WERI-Rb-1 (cell line): ENCODE data around the gene NMUR1.
A peak's percentile ranks its signal among the peaks of the same experiment; 100 is the strongest.
"Not testable (repeated sequence)": the region's sequence is repeated elsewhere in the genome, so short reads cannot be mapped to it uniquely, and the experiment has no call there.

ENCODE experiments used
- DNase-seq: peaks from one replicate; pipeline ENCODE4 v3.0.0-alpha.2; 2020
- H3K27ac ChIP-seq: fragments of 250-450 bp; sonication (Bioruptor Pico); 2 replicates; pipeline ENCODE4 v1.5.1; 2020; ENCODE audit warnings: mild to moderate bottlenecking, moderate library complexity
- H3K27me3 ChIP-seq: fragments of 250-450 bp; sonication (Bioruptor Pico); 2 replicates; pipeline ENCODE4 v1.5.1; 2021; ENCODE audit warnings: mild to moderate bottlenecking, low read depth, moderate library complexity; ENCODE audit not compliant: insufficient read depth, severe bottlenecking
- H3K36me3 ChIP-seq: fragments of 250-450 bp; sonication (Bioruptor Pico); 2 replicates; pipeline ENCODE4 v1.5.1; 2020; ENCODE audit warnings: mild to moderate bottlenecking, moderate library complexity
- H3K4me3 ChIP-seq: 2 replicates; pipeline ENCODE4 v1.5.1; 2011; ENCODE audit warnings: low read depth, mild to moderate bottlenecking, control low read depth, low read length
- H3K9me3 ChIP-seq: fragments of 250-450 bp; sonication (Bioruptor Pico); 2 replicates; pipeline ENCODE4 v1.5.1; 2021; ENCODE audit warnings: mild to moderate bottlenecking, moderate library complexity; ENCODE audit not compliant: severe bottlenecking
- CTCF ChIP-seq: IDR thresholded peaks from 2 replicates; pipeline ENCODE4 v1.5.1; 2011; ENCODE audit warnings: low read depth, mild to moderate bottlenecking, control low read depth, inconsistent platforms, low read length

Gene NMUR1

GRCh38 chr2:231530099-231531011 lies at the start of gene NMUR1:
NMUR1 (minus strand) TSS chr2:231530445; CDS start chr2:231530361, 84 bp downstream.
- Histone ChIP-seq H3K27me3 (no peaks in the 10 kb centered on the region), H3K4me3 (peak within 1 kb of the TSS; percentile 40), H3K27ac (no peak within 1 kb of the TSS), H3K9me3 (no peaks in the 10 kb centered on the region), H3K36me3 (no peaks in the 10 kb centered on the region)
- DNase-seq, result peak; percentile 46
- peak; percentile 64 for TF ChIP-seq CTCF

GRCh38 chr2:231579560-231579959 lies 49.3 kb upstream of the NMUR1 start:
- Histone ChIP-seq H3K4me3 (no peak overlapping the region), H3K9me3 (no peaks in the 10 kb centered on the region), H3K27me3 (no peaks in the 10 kb centered on the region), H3K36me3 (no peaks in the 10 kb centered on the region), H3K27ac (no peak overlapping the region)
- no peak for DNase-seq
- no peak for TF ChIP-seq CTCF

GRCh38 chr2:231578655-231579054 lies 48.4 kb upstream of the NMUR1 start:
- H3K9me3 ChIP-seq, H3K27me3 ChIP-seq, H3K4me3 ChIP-seq, H3K36me3 ChIP-seq, H3K27ac ChIP-seq, DNase-seq: not testable (repeated sequence)

- no peak for DNase-seq
- no peaks in the 10 kb centered on the region for H3K9me3 ChIP-seq
- H3K36me3 ChIP-seq, result no peaks in the 10 kb centered on the region
- H3K27ac ChIP-seq, result no peak overlapping the region; the same call in 1 of the 2 replicates
- no peak overlapping the region for H3K4me3 ChIP-seq
- H3K27me3 ChIP-seq, result no peaks in the 10 kb centered on the region
- TF ChIP-seq CTCF, result no peak
Observed at GRCh38 chr2:231576465-231576864, 46.2 kb upstream of the NMUR1 start.

- Histone ChIP-seq H3K36me3 (no peaks in the 10 kb centered on the region), H3K27me3 (no peaks in the 10 kb centered on the region), H3K27ac (no peak overlapping the region; the same call in 1 of the 2 replicates), H3K4me3 (no peak overlapping the region), H3K9me3 (peaks cover 2% of the 10 kb centered on the region)
- no peak for DNase-seq
- TF ChIP-seq CTCF, result no peak
Observed at GRCh38 chr2:231575612-231576256, 45.5 kb upstream of the NMUR1 start.

- H3K9me3 ChIP-seq, result peaks cover 2% of the 10 kb centered on the region
- no peaks in the 10 kb centered on the region for H3K27me3 ChIP-seq
- peak; percentile 23; the same call in 1 of the 2 replicates for TF ChIP-seq CTCF
- no peak overlapping the region for H3K4me3 ChIP-seq
- no peak overlapping the region for H3K27ac ChIP-seq
- no peak for DNase-seq
- no peaks in the 10 kb centered on the region for H3K36me3 ChIP-seq
Observed at GRCh38 chr2:231573698-231574421, 43.6 kb upstream of the NMUR1 start.
